GM13976 (cell line): ENCODE results near the gene MBNL2.

Source experiments
- DNase-seq: peaks from one replicate; pipeline ENCODE4 v3.0.0; 2012; ENCODE audit warnings: low spot score
- in situ Hi-C: fragments of 300-500 bp; cut with MboI; formaldehyde crosslinking; loops from one replicate; pipeline ENCODE4 v1.12.0; 2022; ENCODE audit warnings: low sequenced_read_pairs, mixed read lengths, inconsistent platforms; ENCODE audit not compliant: unreplicated experiment
- TF ChIP-seq, protein P1 (sequence below): IDR thresholded peaks from 2 replicates; pipeline ENCODE4 v1.5.1; 2012; ENCODE audit warnings: borderline replicate concordance, mild to moderate bottlenecking; ENCODE audit not compliant: insufficient read depth; ENCODE audit errors: extremely low read depth, missing control alignments, control extremely low read depth

MBNL2 gene

GRCh38 chr13:97221989-97222700, at the start of gene MBNL2:
Gene MBNL2, plus strand, starts transcription at chr13:97222333. Its CDS starts 53,903 bp downstream, at chr13:97276236.
- in situ Hi-C loops, result no loop called here
- TF ChIP-seq, protein P1, sequence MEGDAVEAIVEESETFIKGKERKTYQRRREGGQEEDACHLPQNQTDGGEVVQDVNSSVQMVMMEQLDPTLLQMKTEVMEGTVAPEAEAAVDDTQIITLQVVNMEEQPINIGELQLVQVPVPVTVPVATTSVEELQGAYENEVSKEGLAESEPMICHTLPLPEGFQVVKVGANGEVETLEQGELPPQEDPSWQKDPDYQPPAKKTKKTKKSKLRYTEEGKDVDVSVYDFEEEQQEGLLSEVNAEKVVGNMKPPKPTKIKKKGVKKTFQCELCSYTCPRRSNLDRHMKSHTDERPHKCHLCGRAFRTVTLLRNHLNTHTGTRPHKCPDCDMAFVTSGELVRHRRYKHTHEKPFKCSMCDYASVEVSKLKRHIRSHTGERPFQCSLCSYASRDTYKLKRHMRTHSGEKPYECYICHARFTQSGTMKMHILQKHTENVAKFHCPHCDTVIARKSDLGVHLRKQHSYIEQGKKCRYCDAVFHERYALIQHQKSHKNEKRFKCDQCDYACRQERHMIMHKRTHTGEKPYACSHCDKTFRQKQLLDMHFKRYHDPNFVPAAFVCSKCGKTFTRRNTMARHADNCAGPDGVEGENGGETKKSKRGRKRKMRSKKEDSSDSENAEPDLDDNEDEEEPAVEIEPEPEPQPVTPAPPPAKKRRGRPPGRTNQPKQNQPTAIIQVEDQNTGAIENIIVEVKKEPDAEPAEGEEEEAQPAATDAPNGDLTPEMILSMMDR, result no peak
- DNase-seq, result peak; percentile 83

- in situ Hi-C loops, result no loop called here
- DNase-seq, result no peak
- TF ChIP-seq, protein P1, result no peak
These were observed 47.5 kb upstream of the MBNL2 start for GRCh38 chr13:97174638-97175037.

GRCh38 chr13:97175041-97175440, 47.1 kb upstream of the MBNL2 start:
- in situ Hi-C loops, result no loop called here
- TF ChIP-seq, protein P1, result no peak
- DNase-seq, result no peak

DNA sequence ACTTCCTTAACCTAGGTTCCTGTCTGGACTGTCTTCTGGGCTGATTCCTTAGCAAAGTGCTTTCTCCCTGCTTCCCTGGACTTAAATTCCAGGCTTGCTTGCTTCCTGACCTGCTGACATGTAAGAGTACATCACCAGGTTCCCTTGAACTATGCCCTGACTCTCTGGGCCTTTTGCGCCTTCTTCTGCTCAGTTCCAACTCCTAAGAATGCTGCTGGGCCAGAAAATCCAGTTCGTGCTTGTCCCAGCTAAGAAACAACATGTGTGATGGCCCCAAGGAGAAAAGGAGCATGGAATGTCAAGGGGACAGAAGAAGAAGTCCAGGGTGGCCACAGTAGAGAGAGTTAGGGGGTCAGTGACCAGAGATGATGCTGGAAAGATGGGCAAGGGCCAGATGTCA, 42.6 kb upstream of the MBNL2 start:
- in situ Hi-C loops, result no loop called here
- DNase-seq, result no peak
- TF ChIP-seq, protein P1, result no peak

- TF ChIP-seq, protein P1, result no peak
- in situ Hi-C loops, result no loop called here
These were observed 39.8 kb upstream of the MBNL2 start for GRCh38 chr13:97182111-97182890.

DNA sequence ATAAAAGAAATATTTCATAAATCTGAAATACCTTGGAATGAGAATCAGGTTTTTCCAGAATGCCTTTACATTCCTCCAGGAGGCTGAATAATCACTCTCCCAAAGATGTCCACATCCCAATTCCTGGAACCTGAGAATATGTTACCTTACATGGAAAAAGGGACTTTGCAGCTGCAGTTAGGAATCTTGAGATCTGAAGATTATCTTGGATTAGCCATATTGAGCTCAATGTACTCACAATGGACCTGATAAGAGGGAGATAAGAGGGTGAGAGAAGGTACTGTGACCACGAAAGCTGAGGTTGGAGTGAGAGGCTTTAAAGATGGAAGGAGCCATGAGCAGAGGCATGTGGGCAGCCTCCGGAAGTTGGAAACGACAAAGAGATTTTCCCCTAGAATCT, 36.8 kb upstream of the MBNL2 start:
- DNase-seq, result no peak
- in situ Hi-C loops, result no loop called here
- TF ChIP-seq, protein P1, result no peak

More at GRCh38 chr13:97182111-97182890, 39.8 kb upstream of the MBNL2 start:
- no peak for DNase-seq
